ENCODE data around the gene EMP1. TPM values are rescaled to one million over a fixed set of nuclear protein-coding genes. Genes with fewer than 3 reads are reported as not detected.

EMP1 gene
- total and polyA plus RNA-seq, 2 experiments from 2014 or later = 0.07 to 0.39 TPM

DNA sequence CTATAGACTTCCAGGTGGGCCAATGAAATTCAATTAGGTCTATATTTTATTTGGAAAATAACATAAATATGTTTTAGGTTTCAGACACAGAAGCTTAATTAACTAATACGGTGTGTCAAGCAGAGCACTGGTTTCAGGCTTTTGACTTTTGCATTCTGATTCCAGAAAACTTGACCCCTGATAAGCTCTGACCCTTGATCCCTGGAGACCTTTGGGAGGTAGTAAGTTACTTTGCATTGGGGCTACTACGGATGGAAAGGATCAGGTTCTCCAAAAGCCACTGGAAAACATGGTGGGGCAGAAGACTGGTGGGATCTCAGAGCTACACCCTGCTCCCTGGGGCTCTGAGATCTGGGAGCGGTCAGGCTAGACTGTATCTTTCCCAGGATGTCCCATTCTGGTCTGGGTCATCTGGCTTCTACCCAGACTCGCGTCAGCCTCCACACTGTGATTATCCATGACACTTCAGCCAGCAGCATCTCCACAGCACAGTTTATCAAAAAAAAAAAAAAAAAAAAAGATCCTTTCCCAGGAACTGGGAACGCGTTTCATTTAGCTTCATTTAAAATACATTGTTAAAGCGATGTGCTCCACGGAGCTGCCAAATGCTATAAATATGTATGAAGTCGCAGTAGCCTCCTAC, 17.8 kb upstream of the EMP1 start:
- no peaks in the 10 kb centered on the region for H3K9me3 Mint-ChIP-seq
- Histone ChIP-seq H3K36me3 (ENCODE audit: insufficient read depth) (no peaks in the 10 kb centered on the region), H3K4me1 (ENCODE audit: insufficient read depth) (peaks cover 28% of the 10 kb centered on the region), H2AFZ (peak overlapping the region; percentile 96), H3K4me2 (peak overlapping the region; percentile 76; the same call in 1 of the 2 replicates), H3K9me2 (ENCODE audit: insufficient read depth) (0 out of 2 replicates have a peak, but pooled peaks cover 4% of the 10 kb centered on the region), H3K4me3 (no peak overlapping the region), H3K79me2 (replicated peaks; ENCODE audit: insufficient read depth) (no peaks in the 10 kb centered on the region), H3K27me3 (ENCODE audit: insufficient read depth) (no peaks in the 10 kb centered on the region), H3F3A (replicated peaks; ENCODE audit: low read depth) (0 out of 2 replicates have a peak, but pooled peaks cover 6% of the 10 kb centered on the region), H3K27ac (ENCODE audit: low read depth) (no peak overlapping the region), H4K20me1 (replicated peaks; ENCODE audit: insufficient read depth) (no peaks in the 10 kb centered on the region)
- H3K27me3 Mint-ChIP-seq (ENCODE audit: insufficient read depth, low read depth, poor library complexity) = peaks cover 10% of the 10 kb centered on the region
- TF ChIP-seq NANOG (IDR thresholded peaks at IDR 0.05; ENCODE audit: borderline replicate concordance) (no peak), EZH2 (IDR thresholded peaks at IDR 0.05; ENCODE audit: low read depth, unreplicated experiment) (no peak), ZNF114 (CRISPR knock-in tag; IDR thresholded peaks at IDR 0.05) (no peak), JUNB (IDR thresholded peaks at IDR 0.05; ENCODE audit: unreplicated experiment) (no peak), CREB1 (CRISPR knock-in tag; IDR thresholded peaks at IDR 0.05; ENCODE audit: low read depth) (no peak), STAT1 (IDR thresholded peaks at IDR 0.05; ENCODE audit: unreplicated experiment) (no peak), EZH2phosphoT487 (IDR thresholded peaks at IDR 0.05; ENCODE audit: unreplicated experiment) (no peak), ZNF331 (CRISPR knock-in tag; IDR thresholded peaks at IDR 0.05; ENCODE audit: low read depth) (no peak), POLR2AphosphoS5 (IDR thresholded peaks at IDR 0.05; ENCODE audit: low read depth) (no peak)
- TF ChIP-seq, protein P1, sequence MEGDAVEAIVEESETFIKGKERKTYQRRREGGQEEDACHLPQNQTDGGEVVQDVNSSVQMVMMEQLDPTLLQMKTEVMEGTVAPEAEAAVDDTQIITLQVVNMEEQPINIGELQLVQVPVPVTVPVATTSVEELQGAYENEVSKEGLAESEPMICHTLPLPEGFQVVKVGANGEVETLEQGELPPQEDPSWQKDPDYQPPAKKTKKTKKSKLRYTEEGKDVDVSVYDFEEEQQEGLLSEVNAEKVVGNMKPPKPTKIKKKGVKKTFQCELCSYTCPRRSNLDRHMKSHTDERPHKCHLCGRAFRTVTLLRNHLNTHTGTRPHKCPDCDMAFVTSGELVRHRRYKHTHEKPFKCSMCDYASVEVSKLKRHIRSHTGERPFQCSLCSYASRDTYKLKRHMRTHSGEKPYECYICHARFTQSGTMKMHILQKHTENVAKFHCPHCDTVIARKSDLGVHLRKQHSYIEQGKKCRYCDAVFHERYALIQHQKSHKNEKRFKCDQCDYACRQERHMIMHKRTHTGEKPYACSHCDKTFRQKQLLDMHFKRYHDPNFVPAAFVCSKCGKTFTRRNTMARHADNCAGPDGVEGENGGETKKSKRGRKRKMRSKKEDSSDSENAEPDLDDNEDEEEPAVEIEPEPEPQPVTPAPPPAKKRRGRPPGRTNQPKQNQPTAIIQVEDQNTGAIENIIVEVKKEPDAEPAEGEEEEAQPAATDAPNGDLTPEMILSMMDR (conservative IDR thresholded peaks at IDR 0.05; ENCODE audit: low read depth in 2 of 2) = no peak
- TF ChIP-seq, protein P2, sequence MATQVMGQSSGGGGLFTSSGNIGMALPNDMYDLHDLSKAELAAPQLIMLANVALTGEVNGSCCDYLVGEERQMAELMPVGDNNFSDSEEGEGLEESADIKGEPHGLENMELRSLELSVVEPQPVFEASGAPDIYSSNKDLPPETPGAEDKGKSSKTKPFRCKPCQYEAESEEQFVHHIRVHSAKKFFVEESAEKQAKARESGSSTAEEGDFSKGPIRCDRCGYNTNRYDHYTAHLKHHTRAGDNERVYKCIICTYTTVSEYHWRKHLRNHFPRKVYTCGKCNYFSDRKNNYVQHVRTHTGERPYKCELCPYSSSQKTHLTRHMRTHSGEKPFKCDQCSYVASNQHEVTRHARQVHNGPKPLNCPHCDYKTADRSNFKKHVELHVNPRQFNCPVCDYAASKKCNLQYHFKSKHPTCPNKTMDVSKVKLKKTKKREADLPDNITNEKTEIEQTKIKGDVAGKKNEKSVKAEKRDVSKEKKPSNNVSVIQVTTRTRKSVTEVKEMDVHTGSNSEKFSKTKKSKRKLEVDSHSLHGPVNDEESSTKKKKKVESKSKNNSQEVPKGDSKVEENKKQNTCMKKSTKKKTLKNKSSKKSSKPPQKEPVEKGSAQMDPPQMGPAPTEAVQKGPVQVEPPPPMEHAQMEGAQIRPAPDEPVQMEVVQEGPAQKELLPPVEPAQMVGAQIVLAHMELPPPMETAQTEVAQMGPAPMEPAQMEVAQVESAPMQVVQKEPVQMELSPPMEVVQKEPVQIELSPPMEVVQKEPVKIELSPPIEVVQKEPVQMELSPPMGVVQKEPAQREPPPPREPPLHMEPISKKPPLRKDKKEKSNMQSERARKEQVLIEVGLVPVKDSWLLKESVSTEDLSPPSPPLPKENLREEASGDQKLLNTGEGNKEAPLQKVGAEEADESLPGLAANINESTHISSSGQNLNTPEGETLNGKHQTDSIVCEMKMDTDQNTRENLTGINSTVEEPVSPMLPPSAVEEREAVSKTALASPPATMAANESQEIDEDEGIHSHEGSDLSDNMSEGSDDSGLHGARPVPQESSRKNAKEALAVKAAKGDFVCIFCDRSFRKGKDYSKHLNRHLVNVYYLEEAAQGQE (IDR thresholded peaks at IDR 0.05; ENCODE audit: unreplicated experiment) = no peak
- TF ChIP-seq, protein P3, sequence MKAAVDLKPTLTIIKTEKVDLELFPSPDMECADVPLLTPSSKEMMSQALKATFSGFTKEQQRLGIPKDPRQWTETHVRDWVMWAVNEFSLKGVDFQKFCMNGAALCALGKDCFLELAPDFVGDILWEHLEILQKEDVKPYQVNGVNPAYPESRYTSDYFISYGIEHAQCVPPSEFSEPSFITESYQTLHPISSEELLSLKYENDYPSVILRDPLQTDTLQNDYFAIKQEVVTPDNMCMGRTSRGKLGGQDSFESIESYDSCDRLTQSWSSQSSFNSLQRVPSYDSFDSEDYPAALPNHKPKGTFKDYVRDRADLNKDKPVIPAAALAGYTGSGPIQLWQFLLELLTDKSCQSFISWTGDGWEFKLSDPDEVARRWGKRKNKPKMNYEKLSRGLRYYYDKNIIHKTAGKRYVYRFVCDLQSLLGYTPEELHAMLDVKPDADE (IDR thresholded peaks at IDR 0.05) = no peak
- TF ChIP-seq, protein P4, sequence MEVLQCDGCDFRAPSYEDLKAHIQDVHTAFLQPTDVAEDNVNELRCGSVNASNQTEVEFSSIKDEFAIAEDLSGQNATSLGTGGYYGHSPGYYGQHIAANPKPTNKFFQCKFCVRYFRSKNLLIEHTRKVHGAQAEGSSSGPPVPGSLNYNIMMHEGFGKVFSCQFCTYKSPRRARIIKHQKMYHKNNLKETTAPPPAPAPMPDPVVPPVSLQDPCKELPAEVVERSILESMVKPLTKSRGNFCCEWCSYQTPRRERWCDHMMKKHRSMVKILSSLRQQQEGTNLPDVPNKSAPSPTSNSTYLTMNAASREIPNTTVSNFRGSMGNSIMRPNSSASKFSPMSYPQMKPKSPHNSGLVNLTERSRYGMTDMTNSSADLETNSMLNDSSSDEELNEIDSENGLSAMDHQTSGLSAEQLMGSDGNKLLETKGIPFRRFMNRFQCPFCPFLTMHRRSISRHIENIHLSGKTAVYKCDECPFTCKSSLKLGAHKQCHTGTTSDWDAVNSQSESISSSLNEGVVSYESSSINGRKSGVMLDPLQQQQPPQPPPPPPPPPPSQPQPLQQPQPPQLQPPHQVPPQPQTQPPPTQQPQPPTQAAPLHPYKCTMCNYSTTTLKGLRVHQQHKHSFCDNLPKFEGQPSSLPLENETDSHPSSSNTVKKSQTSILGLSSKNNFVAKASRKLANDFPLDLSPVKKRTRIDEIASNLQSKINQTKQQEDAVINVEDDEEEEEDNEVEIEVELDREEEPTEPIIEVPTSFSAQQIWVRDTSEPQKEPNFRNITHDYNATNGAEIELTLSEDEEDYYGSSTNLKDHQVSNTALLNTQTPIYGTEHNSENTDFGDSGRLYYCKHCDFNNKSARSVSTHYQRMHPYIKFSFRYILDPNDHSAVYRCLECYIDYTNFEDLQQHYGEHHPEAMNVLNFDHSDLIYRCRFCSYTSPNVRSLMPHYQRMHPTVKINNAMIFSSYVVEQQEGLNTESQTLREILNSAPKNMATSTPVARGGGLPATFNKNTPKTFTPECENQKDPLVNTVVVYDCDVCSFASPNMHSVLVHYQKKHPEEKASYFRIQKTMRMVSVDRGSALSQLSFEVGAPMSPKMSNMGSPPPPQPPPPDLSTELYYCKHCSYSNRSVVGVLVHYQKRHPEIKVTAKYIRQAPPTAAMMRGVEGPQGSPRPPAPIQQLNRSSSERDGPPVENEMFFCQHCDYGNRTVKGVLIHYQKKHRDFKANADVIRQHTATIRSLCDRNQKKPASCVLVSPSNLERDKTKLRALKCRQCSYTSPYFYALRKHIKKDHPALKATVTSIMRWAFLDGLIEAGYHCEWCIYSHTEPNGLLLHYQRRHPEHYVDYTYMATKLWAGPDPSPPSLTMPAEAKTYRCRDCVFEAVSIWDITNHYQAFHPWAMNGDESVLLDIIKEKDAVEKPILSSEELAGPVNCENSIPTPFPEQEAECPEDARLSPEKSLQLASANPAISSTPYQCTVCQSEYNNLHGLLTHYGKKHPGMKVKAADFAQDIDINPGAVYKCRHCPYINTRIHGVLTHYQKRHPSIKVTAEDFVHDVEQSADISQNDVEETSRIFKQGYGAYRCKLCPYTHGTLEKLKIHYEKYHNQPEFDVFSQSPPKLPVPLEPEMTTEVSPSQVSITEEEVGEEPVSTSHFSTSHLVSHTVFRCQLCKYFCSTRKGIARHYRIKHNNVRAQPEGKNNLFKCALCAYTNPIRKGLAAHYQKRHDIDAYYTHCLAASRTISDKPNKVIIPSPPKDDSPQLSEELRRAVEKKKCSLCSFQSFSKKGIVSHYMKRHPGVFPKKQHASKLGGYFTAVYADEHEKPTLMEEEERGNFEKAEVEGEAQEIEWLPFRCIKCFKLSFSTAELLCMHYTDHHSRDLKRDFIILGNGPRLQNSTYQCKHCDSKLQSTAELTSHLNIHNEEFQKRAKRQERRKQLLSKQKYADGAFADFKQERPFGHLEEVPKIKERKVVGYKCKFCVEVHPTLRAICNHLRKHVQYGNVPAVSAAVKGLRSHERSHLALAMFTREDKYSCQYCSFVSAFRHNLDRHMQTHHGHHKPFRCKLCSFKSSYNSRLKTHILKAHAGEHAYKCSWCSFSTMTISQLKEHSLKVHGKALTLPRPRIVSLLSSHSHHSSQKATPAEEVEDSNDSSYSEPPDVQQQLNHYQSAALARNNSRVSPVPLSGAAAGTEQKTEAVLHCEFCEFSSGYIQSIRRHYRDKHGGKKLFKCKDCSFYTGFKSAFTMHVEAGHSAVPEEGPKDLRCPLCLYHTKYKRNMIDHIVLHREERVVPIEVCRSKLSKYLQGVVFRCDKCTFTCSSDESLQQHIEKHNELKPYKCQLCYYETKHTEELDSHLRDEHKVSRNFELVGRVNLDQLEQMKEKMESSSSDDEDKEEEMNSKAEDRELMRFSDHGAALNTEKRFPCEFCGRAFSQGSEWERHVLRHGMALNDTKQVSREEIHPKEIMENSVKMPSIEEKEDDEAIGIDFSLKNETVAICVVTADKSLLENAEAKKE (CRISPR knock-in tag; IDR thresholded peaks at IDR 0.05) = no peak
- ATAC-seq (no peak), DNase-seq (ENCODE audit: low spot score) (no peak)
- H3K4me1 Mint-ChIP-seq = peaks cover 47% of the 10 kb centered on the region
- no peak overlapping the region for H3K4me3 Mint-ChIP-seq
- H3K27ac Mint-ChIP-seq = peak overlapping the region; percentile 83; the same call in 1 of the 2 replicates
- no peaks in the 10 kb centered on the region for H3K36me3 Mint-ChIP-seq (ENCODE audit: low read depth)

Data from GM23338 (cell line).